ENCODE data around the gene TGFBR3. TPM values are rescaled to one million over a fixed set of nuclear protein-coding genes. Genes with fewer than 3 reads are reported as not detected.

TGFBR3 gene
- total RNA-seq, 2 experiments from 2014 or later, result 4.4 to 4.7 TPM

DNA sequence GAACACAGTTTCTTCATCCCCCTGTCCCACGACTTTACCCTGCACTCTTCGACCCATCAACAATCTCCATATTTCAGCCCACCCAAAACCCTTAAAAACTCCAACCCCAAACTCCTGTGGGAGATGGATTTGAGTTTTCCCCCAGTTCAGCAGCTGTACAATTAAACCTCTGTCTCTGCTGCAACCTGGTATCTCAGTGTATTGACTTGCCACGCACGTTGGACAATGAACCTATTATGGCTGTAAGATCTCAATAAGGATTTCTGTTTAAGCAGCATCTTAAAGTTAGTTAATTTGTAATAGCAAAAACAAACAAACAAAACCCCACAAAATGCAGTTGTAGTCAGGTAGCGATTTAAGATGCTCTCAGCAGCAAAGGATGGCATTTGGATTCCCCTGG lies 119.1 kb downstream of the TGFBR3 start:
- no peaks in the 10 kb centered on the region for H3K27me3 Mint-ChIP-seq

DNA sequence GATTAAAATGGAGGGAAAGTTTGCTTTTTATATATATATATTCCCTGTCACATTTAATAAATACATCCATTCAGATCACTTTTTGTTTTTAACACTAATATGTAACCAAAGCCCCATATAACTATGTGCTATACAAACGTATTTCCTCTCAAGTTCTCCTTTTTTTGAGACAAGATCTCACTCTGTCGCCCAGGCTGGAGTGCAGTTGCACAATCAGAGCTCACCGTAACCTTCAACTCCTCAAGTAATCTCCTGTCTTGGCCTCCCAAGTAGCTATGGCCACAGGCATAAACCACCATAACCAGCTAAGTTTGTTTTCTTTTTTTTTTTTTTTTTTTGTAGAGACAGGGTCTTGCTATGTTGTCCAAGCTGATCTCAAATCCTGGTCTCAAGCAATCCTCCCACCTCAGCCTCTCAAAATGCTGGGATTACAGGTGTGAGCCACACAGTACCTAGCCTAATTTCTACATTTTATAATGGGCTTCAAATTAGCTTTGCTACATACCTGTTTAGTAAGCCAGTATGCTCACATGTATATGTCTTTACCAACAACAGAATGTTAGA lies 120.0 kb downstream of the TGFBR3 start:
- DNase-seq, result no peak
- no peak overlapping the region for H3K4me3 Mint-ChIP-seq
- no peaks in the 10 kb centered on the region for H3K27me3 Mint-ChIP-seq
- H3K27ac Mint-ChIP-seq, result no peak overlapping the region
- H3K9me3 Mint-ChIP-seq, result no peaks in the 10 kb centered on the region
- peaks cover 3% of the 10 kb centered on the region for H3K36me3 Mint-ChIP-seq
- H3K4me1 Mint-ChIP-seq, result peaks cover 14% of the 10 kb centered on the region

More for the DNA sequence above, 119.1 kb downstream of the TGFBR3 start:
- Mint-ChIP-seq H3K4me1 (peaks cover 10% of the 10 kb centered on the region), H3K27ac (no peak overlapping the region), H3K4me3 (no peak overlapping the region), H3K36me3 (peaks cover 2% of the 10 kb centered on the region), H3K9me3 (no peaks in the 10 kb centered on the region)
- DNase-seq, result no peak

DNA sequence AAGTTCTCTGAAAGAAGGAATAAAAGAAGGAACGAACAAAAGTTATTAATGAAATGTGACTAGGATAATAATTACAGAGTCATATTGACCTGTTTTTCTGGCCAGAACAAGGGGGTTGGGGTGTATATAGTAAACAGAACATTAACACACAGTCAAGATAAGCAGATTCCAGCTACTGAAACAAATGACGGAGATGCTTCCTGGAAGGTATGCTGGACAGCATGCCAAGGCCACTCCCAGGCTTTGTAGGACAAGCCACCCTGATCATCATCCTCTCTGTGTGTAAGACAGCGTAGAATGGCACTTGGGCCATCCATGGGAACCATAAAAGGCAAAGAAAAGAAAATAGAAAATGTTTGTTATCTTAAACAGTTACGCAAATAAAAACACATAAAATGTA lies 120.7 kb downstream of the TGFBR3 start:
- Mint-ChIP-seq H3K9me3 (no peaks in the 10 kb centered on the region), H3K27me3 (no peaks in the 10 kb centered on the region), H3K4me1 (peaks cover 14% of the 10 kb centered on the region), H3K27ac (no peak overlapping the region), H3K36me3 (peaks cover 3% of the 10 kb centered on the region), H3K4me3 (no peak overlapping the region)
- DNase-seq, result no peak

DNA sequence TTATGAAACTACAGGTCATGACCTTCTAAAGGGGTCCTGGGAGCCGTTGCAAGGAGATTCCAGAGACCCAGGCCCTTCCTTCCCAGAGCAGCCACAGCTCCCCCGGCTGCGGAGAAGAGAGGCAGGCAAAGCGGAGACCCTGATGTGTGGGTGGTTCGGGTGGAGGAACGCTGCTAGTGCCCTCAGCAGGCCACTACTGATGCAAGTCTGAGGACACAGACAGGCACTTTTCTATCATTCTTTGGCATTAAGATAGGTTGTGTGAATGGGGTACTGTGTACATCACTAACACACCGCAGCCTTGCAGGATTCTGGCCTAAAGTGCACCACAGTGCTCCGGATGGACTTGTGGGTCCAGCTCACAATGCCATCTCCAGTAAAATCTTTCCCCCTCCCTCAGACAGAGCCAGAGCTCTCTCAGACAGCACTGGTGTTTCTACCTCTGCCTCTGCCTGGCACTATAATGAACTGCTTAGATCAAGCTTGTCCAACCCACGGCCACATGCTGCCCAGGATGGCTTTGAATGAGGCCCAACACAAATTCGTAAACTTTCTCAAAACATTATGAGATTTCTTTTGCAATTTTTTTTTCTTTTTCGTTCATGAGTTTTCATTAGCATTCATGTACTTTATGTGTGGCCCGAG lies 121.4 kb downstream of the TGFBR3 start:
- H3K27ac Mint-ChIP-seq, result no peak overlapping the region
- DNase-seq, result no peak
- no peaks in the 10 kb centered on the region for H3K9me3 Mint-ChIP-seq
- H3K4me3 Mint-ChIP-seq, result no peak overlapping the region
- H3K4me1 Mint-ChIP-seq, result peaks cover 14% of the 10 kb centered on the region
- peaks cover 3% of the 10 kb centered on the region for H3K36me3 Mint-ChIP-seq
- H3K27me3 Mint-ChIP-seq, result no peaks in the 10 kb centered on the region

DNA sequence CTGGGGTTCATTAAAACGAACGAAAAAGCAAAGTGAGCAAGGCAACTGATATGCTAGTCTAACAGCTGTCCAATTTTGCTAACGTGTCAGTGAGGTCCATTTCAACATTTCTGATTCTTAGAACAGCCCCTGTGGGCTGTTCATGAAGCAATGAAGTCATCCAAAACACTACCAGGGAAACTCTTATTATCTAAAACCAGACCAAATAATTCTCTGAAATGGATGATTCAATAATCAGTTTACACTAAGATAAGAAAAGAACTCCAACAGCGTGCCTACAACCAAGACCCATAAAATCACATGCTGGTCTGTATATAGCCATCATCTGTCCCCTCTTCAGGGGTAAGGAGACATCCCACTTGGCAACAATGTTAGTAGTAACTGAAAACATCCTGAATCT lies 122.7 kb downstream of the TGFBR3 start:
- peaks cover 14% of the 10 kb centered on the region for H3K4me1 Mint-ChIP-seq
- no peak overlapping the region for H3K27ac Mint-ChIP-seq
- no peak for DNase-seq
- peaks cover 3% of the 10 kb centered on the region for H3K36me3 Mint-ChIP-seq
- no peaks in the 10 kb centered on the region for H3K9me3 Mint-ChIP-seq
- H3K4me3 Mint-ChIP-seq, result no peak overlapping the region
- H3K27me3 Mint-ChIP-seq, result peaks cover 2% of the 10 kb centered on the region

DNA sequence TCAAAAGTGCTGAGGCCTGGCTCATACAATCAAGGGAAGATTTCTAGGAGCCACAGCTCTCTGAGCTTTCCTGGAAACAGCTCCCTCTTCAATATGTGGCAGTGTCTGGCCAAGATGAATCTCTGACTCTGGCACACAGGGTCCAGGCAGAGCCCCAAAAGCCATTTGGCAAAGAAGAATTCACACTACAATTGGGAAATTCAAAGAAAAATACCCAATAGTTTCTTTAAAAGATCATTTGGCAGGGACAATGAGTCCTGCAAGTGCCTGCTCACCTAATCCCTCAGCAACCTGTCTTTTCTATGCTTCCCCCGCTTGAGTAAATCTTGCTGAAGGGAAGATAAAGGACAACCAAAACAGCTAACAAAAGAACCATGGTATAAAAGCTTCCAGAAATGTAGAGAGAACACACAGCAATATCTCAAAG lies 124.6 kb downstream of the TGFBR3 start:
- Mint-ChIP-seq H3K9me3 (no peaks in the 10 kb centered on the region), H3K36me3 (peaks cover 5% of the 10 kb centered on the region), H3K4me1 (peaks cover 14% of the 10 kb centered on the region), H3K27ac (no peak overlapping the region), H3K4me3 (no peak overlapping the region), H3K27me3 (peaks cover 2% of the 10 kb centered on the region)
- DNase-seq, result no peak

DNA sequence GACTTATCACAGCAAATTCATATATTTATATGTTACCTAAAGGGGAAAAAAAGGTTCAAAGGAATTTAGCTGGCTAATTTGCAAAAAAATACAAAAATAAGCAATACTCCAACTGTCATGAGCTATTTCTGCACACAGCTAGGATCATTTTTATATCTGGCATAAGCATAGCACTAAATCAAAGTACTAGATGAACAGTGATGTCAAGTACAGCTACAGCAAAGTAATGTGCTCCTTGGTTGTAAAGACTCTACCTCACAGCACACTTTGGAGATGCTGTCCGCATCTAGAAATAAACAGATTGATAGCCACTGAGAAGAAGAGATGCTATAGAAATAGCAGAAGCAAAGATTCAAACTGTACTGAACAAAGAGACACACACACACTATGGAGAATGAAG lies 125.4 kb downstream of the TGFBR3 start:
- peaks cover 2% of the 10 kb centered on the region for H3K27me3 Mint-ChIP-seq
- peaks cover 5% of the 10 kb centered on the region for H3K36me3 Mint-ChIP-seq
- DNase-seq, result no peak
- peaks cover 15% of the 10 kb centered on the region for H3K4me1 Mint-ChIP-seq
- no peaks in the 10 kb centered on the region for H3K9me3 Mint-ChIP-seq
- no peak overlapping the region for H3K4me3 Mint-ChIP-seq
- H3K27ac Mint-ChIP-seq, result no peak overlapping the region

DNA sequence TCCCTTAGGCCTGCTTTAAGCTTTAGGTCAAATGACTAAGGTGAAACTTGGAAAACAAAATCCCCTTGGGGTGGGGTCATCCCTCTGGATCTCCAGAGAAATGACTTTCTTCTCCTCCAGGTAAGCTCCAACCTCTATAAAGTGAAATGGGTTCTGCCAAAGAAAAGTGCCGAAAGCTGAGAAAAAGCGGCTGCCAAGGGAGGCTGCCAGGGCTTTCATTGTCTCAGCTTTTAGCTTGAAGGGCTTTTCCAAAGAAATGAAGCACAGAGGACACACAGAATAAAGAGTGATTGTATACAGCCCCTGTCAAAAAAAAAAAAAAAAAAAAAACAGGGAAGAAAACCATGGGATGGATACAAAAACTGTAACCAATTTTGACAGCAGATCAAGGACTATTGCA lies 126.9 kb downstream of the TGFBR3 start:
- Mint-ChIP-seq H3K36me3 (peaks cover 5% of the 10 kb centered on the region), H3K4me3 (no peak overlapping the region), H3K27me3 (peaks cover 2% of the 10 kb centered on the region), H3K9me3 (no peaks in the 10 kb centered on the region), H3K27ac (no peak overlapping the region), H3K4me1 (peaks cover 26% of the 10 kb centered on the region)
- DNase-seq, result no peak

DNA sequence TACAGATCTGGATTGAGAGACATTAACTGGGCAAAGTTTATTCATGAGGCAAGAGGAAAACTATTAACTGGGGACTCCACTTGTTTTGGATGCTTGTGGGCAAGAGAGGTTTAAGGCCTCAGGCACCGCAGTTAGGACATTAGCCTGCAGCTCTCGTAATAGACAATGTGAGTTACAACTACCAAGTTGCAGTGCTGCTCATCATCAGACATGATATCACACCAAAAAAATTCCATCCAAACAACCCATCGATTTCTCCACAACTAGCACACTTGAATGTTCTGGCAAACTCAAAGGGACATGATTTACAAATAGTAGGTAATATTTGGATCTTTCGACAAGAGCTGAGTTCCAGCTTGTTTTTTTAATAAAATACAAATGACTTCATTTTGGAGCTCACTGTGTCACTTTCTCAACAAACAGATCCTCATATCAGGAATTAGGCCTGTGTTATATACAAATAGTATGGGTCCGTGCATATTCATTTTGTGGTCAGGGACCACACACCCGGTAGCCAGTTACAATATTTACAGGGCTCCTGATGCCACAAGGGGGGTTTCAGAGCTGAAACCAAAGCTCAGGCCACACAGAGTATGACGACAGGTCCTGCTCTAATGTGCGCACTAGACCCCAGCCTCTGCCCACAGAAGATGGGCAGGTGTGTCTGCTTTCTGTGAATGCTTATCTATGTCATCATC lies 128.0 kb downstream of the TGFBR3 start:
- H3K4me3 Mint-ChIP-seq, result no peak overlapping the region
- no peak for DNase-seq
- H3K27me3 Mint-ChIP-seq, result peaks cover 2% of the 10 kb centered on the region
- peaks cover 33% of the 10 kb centered on the region for H3K4me1 Mint-ChIP-seq
- H3K27ac Mint-ChIP-seq, result no peak overlapping the region
- peaks cover 5% of the 10 kb centered on the region for H3K36me3 Mint-ChIP-seq
- peaks cover 2% of the 10 kb centered on the region for H3K9me3 Mint-ChIP-seq

DNA sequence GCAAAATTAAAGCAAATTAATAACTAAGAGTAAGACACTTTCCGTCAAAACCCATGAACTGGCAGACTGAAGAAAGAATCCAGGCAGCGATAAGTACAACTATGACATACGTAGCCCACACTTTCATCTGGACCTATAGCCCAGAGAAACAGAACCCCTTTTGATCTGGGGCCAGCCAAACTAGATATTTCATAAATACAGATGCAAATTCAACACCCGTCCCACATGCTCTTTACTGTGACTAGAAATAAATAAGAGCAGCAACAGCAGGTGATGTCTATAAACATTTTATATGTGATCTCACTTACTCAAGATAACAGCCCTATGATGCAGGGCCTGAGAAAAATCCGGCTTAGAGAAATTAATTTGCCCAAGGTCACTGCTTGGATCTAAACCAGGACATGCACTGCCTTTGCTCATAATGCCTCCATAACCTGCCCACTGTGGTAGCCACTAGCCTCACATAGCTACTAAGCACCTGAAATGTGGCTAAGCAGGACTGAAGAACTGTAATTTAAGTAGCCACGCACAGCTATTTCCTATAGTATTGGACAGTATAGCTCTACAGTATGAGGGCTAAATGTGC lies 130.2 kb downstream of the TGFBR3 start:
- H3K27me3 Mint-ChIP-seq, result peaks cover 2% of the 10 kb centered on the region
- DNase-seq, result no peak
- peaks cover 42% of the 10 kb centered on the region for H3K4me1 Mint-ChIP-seq

DNA sequence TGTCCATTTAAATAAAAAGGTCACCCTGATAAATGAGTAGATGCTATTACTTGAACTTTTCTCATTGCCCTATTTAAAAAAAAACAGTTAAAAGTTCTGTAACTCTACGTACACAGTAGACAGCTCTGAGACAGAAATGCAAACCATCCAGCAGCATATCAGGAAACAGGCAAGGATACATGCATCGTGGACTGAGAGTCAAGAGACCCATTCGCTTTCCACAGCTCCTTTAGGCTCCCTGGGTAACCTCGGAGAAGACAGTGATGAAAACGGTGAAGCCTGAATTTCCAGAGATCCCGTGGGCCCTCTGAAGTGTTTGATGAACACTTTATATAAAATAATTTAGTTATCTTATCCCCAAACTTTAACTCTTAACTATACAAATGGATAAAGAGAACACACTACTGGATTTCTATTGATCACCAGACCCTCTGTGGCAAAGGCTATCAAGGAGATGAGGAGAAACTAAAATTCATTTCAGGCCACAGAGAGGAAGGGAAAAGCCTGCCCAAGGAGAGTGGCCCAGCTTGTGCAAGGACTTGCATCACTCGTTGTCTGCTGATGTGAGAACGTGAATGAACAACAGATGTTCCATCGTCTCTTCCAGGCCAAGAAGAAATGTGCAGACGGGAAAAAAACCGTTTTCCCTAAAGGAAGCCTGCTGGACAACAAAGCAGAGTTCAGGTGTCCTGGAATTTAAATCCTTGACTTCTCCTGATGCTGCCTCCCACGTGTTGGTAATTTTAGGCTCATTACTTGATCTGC lies 131.0 kb downstream of the TGFBR3 start:
- H3K27me3 Mint-ChIP-seq, result peaks cover 2% of the 10 kb centered on the region
- DNase-seq, result no peak
- peaks cover 42% of the 10 kb centered on the region for H3K4me1 Mint-ChIP-seq
- H3K36me3 Mint-ChIP-seq, result peaks cover 3% of the 10 kb centered on the region
- peaks cover 2% of the 10 kb centered on the region for H3K9me3 Mint-ChIP-seq
- no peak overlapping the region for H3K4me3 Mint-ChIP-seq
- H3K27ac Mint-ChIP-seq, result peak overlapping the region; percentile 88

More for the DNA sequence above, 130.2 kb downstream of the TGFBR3 start:
- no peak overlapping the region for H3K4me3 Mint-ChIP-seq
- H3K36me3 Mint-ChIP-seq, result peaks cover 3% of the 10 kb centered on the region
- H3K27ac Mint-ChIP-seq, result no peak overlapping the region
- H3K9me3 Mint-ChIP-seq, result peaks cover 2% of the 10 kb centered on the region

DNA sequence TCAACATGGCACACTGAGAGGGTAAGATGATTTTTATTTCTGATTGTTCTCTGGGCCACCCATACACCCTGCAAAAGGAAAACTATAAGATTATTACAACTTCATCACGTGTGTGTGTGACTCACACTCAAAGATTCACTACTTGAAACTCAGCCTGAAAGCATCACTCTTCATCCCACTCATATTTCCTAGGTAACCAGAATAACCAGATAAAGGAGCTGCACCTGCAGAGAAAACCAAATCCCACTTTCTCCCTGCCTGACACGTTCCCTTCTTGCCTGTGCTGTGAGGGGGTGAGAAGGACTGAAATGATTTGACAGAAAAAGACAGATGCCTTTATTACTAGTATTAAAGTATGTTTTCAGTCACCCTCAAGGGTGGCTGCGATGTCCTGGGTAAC lies 131.6 kb downstream of the TGFBR3 start:
- peak; percentile 60 for DNase-seq
- H3K9me3 Mint-ChIP-seq, result peaks cover 2% of the 10 kb centered on the region
- peaks cover 3% of the 10 kb centered on the region for H3K36me3 Mint-ChIP-seq
- H3K4me3 Mint-ChIP-seq, result peak overlapping the region; percentile 40
- peaks cover 42% of the 10 kb centered on the region for H3K4me1 Mint-ChIP-seq
- peaks cover 2% of the 10 kb centered on the region for H3K27me3 Mint-ChIP-seq
- peak overlapping the region; percentile 88 for H3K27ac Mint-ChIP-seq

DNA sequence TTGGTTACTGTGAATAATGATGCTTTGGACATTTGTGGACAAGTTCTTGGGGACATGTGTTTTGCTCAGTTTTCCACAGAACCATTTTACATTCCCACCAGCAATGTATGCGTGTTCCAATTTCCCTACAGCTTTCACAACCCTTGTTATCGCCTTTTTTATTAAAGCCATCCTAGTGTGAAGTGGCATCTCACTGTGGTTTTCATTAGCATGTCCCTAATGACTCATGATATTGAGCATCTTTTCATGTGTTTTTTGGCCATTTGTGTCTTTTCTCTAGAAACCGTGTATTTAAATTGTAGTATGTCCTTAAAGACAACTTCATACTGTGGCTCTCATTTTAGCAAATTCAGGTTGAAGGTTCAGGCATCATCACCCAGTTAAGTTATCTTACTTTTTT lies 132.1 kb downstream of the TGFBR3 start:
- H3K4me3 Mint-ChIP-seq, result peak overlapping the region; percentile 40
- DNase-seq, result no peak
- H3K36me3 Mint-ChIP-seq, result peaks cover 3% of the 10 kb centered on the region
- H3K27me3 Mint-ChIP-seq, result peaks cover 2% of the 10 kb centered on the region
- H3K4me1 Mint-ChIP-seq, result peaks cover 42% of the 10 kb centered on the region
- peaks cover 2% of the 10 kb centered on the region for H3K9me3 Mint-ChIP-seq
- peak overlapping the region; percentile 88 for H3K27ac Mint-ChIP-seq

DNA sequence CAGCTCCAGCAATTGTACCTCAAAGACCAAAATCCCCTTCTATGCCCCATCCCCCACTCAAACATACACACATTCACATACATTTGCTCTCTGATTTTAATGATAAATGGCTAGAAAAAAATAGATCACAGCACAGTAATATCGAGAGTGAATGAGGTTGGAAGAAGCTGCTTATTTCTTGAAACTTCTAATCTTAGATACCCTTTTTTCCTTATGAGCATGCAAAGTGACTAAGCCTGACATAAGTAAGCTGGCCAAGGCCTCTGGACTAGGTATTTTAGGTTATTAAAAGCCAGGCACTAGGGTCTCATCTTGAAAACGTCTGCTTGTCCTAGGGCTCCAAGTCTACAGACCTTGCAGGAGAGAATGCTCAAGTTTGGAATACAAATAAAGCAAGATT lies 133.6 kb downstream of the TGFBR3 start:
- H3K4me1 Mint-ChIP-seq, result peaks cover 42% of the 10 kb centered on the region
- no peaks in the 10 kb centered on the region for H3K27me3 Mint-ChIP-seq
- H3K27ac Mint-ChIP-seq, result peak overlapping the region; percentile 75
- peaks cover 2% of the 10 kb centered on the region for H3K36me3 Mint-ChIP-seq
- peaks cover 5% of the 10 kb centered on the region for H3K9me3 Mint-ChIP-seq
- DNase-seq, result peak; percentile 6
- no peak overlapping the region for H3K4me3 Mint-ChIP-seq

DNA sequence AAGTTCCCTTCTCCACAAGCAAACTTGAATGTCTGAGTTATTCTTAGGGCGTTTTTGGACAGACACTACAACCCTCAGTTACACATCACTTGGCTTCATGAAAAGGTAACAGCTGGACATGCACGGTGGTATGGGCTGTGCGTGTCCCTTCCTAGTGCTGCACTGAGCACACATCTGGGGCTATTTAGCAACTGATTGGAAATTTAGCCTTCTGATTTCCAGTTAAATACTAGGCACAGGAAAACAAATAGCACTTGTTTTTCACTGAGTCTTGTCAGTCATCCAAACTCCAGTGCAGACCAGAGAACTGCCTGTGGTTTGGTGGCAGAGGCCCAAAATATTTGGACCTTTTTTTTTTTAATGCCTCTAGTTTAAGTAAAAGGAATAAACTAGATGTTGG lies 134.7 kb downstream of the TGFBR3 start:
- no peak overlapping the region for H3K27ac Mint-ChIP-seq
- peaks cover 13% of the 10 kb centered on the region for H3K9me3 Mint-ChIP-seq
- no peak for DNase-seq
- H3K4me3 Mint-ChIP-seq, result no peak overlapping the region
- H3K36me3 Mint-ChIP-seq, result peaks cover 13% of the 10 kb centered on the region
- peaks cover 42% of the 10 kb centered on the region for H3K4me1 Mint-ChIP-seq
- H3K27me3 Mint-ChIP-seq, result no peaks in the 10 kb centered on the region

All from activated naive CD8-positive, alpha-beta T cell treated with anti-CD3 and anti-CD28 coated beads for 36 hours (primary cell).